HCT116 (cell line): ENCODE measurements around the gene HJURP. TPM values are rescaled to one million over a fixed set of nuclear protein-coding genes. Genes with fewer than 3 reads are reported as not detected.

ENCODE experiments used
- ATAC-seq: fragments of 200-7000 bp; cut with Tn5 transposase; 2 replicates; pipeline ENCODE4 v1.9.1; 2020; ENCODE audit warnings: mild to moderate bottlenecking, moderate library complexity
- BruUV-seq: library from RNA; stranded (reverse); fragments of 400-500 nt; replicated peaks from 2 replicates; lab custom pipeline; 2021; lab: Mats Ljungman, UMichigan
- CTCF ChIA-PET: fragments of 300-600 bp; sonication (Branson Sonifier 250); formaldehyde crosslinking; loops from one replicate; lab custom pipeline; 2021; ENCODE audit warnings: antibody characterized with exemption; lab: Charles Lee
- POLR2A ChIA-PET: fragments of 300-600, 350-600 bp; sonication (Branson Sonifier 250); formaldehyde crosslinking; loops from one replicate; lab custom pipeline; 2021; ENCODE audit warnings: antibody characterized with exemption; lab: Charles Lee
- RAD21 ChIA-PET, 2 experiments: fragments of 300-600 bp; sonication (Branson Sonifier 250); formaldehyde crosslinking; loops; one replicate each; lab custom pipeline; 2023; ENCODE audit warnings: low total read pairs in 2 of 2; ENCODE audit not compliant: uncharacterized antibody in 2 of 2, unreplicated experiment in 2 of 2, low non-redundant PET in 1 of 2; lab: Charles Lee
- DNase-seq: peaks from one replicate; pipeline ENCODE4 v3.0.0-alpha.2; 2010; ENCODE audit warnings: low read depth, low spot score
- H2AFZ ChIP-seq: fragments of 200-600 bp; shearing (Covaris generic), sonication (generic); 2 replicates; pipeline ENCODE4 v1.6.1; 2017; ENCODE audit warnings: low read depth, mixed run types, mixed read lengths, antibody characterized with exemption, low read length; ENCODE audit not compliant: poor library complexity, severe bottlenecking
- H3K27ac ChIP-seq: 2 replicates; pipeline ENCODE4 v1.5.1; 2012; ENCODE audit warnings: low read depth, low read length
- H3K27me3 ChIP-seq: fragments of 200-600 bp; sonication (generic); 2 replicates; pipeline ENCODE4 v1.6.1; 2016; ENCODE audit warnings: mixed run types, low read length, mixed read lengths; ENCODE audit not compliant: insufficient read depth
- H3K36me3 ChIP-seq, 2 experiments: fragments of 200-500 bp in 1 of 2; fragments of 200-600 bp in 1 of 2; sonication (Bioruptor generic) in 1 of 2; sonication (generic) in 1 of 2; 2 replicates each; pipeline versions ENCODE4 v1.5.1 to v1.6.1; 2014 to 2016; ENCODE audit warnings: low read length in 2 of 2, inconsistent platforms in 1 of 2, mixed read lengths in 1 of 2, mixed run types in 1 of 2; ENCODE audit not compliant: insufficient read depth in 2 of 2, control insufficient read depth in 1 of 2
- H3K4me1 ChIP-seq, 2 experiments: fragments of 200-600 bp in 1 of 2; sonication (generic) in 1 of 2; 2 replicates each; pipeline versions ENCODE4 v1.5.1 to v1.6.1; 2012 to 2017; ENCODE audit warnings: low read length in 2 of 2, inconsistent platforms in 1 of 2, mild to moderate bottlenecking in 1 of 2, mixed read lengths in 1 of 2, mixed run types in 1 of 2, moderate library complexity in 1 of 2; ENCODE audit not compliant: insufficient read depth in 2 of 2, control insufficient read depth in 1 of 2
- H3K4me2 ChIP-seq: fragments of 200-600 bp; sonication (generic); 2 replicates; pipeline ENCODE4 v1.6.1; 2017; ENCODE audit warnings: mixed run types, low read length, mixed read lengths
- H3K4me3 ChIP-seq, 2 experiments: fragments of 200-600 bp in 1 of 2; sonication (generic) in 1 of 2; replicated peaks in 1 of 2; 2 replicates each; pipeline ENCODE4 v1.5.1; 2011 to 2016; ENCODE audit warnings: low read length in 2 of 2, control low read depth in 1 of 2, low read depth in 1 of 2, mild to moderate bottlenecking in 1 of 2, mixed read lengths in 1 of 2, mixed run types in 1 of 2
- H3K79me2 ChIP-seq: fragments of 200-600 bp; sonication (generic); 2 replicates; pipeline ENCODE4 v1.6.1; 2017; ENCODE audit warnings: mild to moderate bottlenecking, mixed run types, low read length, moderate library complexity, mixed read lengths; ENCODE audit not compliant: insufficient read depth
- H3K9ac ChIP-seq: fragments of 200-600 bp; sonication (generic); 2 replicates; pipeline ENCODE4 v1.6.1; 2016; ENCODE audit warnings: low read length, mixed read lengths
- H3K9me2 ChIP-seq: fragments of 200-600 bp; sonication (generic), shearing (Covaris generic); 2 replicates; pipeline ENCODE4 v1.6.1; 2017; ENCODE audit warnings: mixed run types, mild to moderate bottlenecking, moderate library complexity; ENCODE audit not compliant: insufficient read depth
- H3K9me3 ChIP-seq, 2 experiments: fragments of 200-500 bp in 1 of 2; fragments of 200-600 bp in 1 of 2; sonication (Bioruptor generic) in 1 of 2; sonication (generic) in 1 of 2; 2 replicates each; pipeline ENCODE4 v1.6.1; 2014 to 2017; ENCODE audit warnings: low read length in 2 of 2, mixed read lengths in 2 of 2, inconsistent platforms in 1 of 2, low read depth in 1 of 2, mild to moderate bottlenecking in 1 of 2, mixed run types in 1 of 2, moderate library complexity in 1 of 2; ENCODE audit not compliant: control insufficient read depth in 1 of 2, insufficient read depth in 1 of 2
- H4K20me1 ChIP-seq: fragments of 200-600 bp; sonication (generic), shearing (Covaris generic); 2 replicates; pipeline ENCODE4 v1.6.1; 2017; ENCODE audit warnings: mixed run types, mild to moderate bottlenecking, moderate library complexity; ENCODE audit not compliant: insufficient read depth
- ELF1 ChIP-seq: IDR thresholded peaks from 2 replicates; pipeline ENCODE4 v1.6.1; 2012; ENCODE audit warnings: low read depth, borderline replicate concordance
- EZH2phosphoT487 ChIP-seq: fragments of 200-600 bp; IDR thresholded peaks from 2 replicates; pipeline ENCODE4 v1.6.1; 2018; ENCODE audit warnings: antibody characterized with exemption, borderline replicate concordance
- FOSL1 ChIP-seq: IDR thresholded peaks from 2 replicates; pipeline ENCODE4 v1.6.1; 2012; ENCODE audit warnings: low read depth
- JUND ChIP-seq: IDR thresholded peaks from 2 replicates; pipeline ENCODE4 v1.6.1; 2012
- MAX ChIP-seq: IDR thresholded peaks from 2 replicates; pipeline ENCODE4 v1.6.1; 2012
- POLR2A ChIP-seq: IDR thresholded peaks from 2 replicates; pipeline ENCODE4 v1.7.0; 2011; ENCODE audit warnings: borderline replicate concordance; ENCODE audit not compliant: insufficient read depth, insufficient read length; ENCODE audit errors: extremely low read depth
- POLR2AphosphoS5 ChIP-seq: IDR thresholded peaks from 2 replicates; pipeline ENCODE4 v1.6.1; 2011; ENCODE audit warnings: mild to moderate bottlenecking, low read depth, low read length, moderate library complexity
- RAD21 ChIP-seq: IDR thresholded peaks from 2 replicates; pipeline ENCODE4 v1.6.1; 2012; ENCODE audit warnings: low read depth, mild to moderate bottlenecking
- SIN3A ChIP-seq: IDR thresholded peaks from 2 replicates; pipeline ENCODE4 v1.6.1; 2012; ENCODE audit warnings: low read depth
- SP1 ChIP-seq: IDR thresholded peaks from 2 replicates; pipeline ENCODE4 v1.6.1; 2012; ENCODE audit warnings: low read depth
- SRF ChIP-seq: IDR thresholded peaks from 2 replicates; pipeline ENCODE4 v1.6.1; 2012; ENCODE audit warnings: low read depth
- TCF7L2 ChIP-seq: IDR thresholded peaks from 2 replicates; pipeline ENCODE4 v1.7.0; 2011; ENCODE audit warnings: borderline replicate concordance, inconsistent platforms; ENCODE audit not compliant: insufficient read depth, insufficient read length; ENCODE audit errors: extremely low read depth
- ZBTB33 ChIP-seq: IDR thresholded peaks from 2 replicates; pipeline ENCODE4 v1.6.1; 2011; ENCODE audit warnings: mild to moderate bottlenecking, low read length, moderate library complexity; ENCODE audit not compliant: insufficient replicate concordance; ENCODE audit errors: extremely low read depth
- ZNF274 ChIP-seq: fragments of 200-500 bp; sonication (Bioruptor generic); IDR thresholded peaks from 2 replicates; pipeline ENCODE4 v1.6.1; 2014; ENCODE audit warnings: mild to moderate bottlenecking, low read depth, low read length, inconsistent platforms
- intact Hi-C: fragments of 100-400 bp; cut with micrococcal nuclease; formaldehyde crosslinking; loops from 2 replicates; pipeline ENCODE4 v1.10.0; 2022
- total RNA-seq: library from RNA; stranded (reverse); gene quantifications from one replicate; pipeline ENCODE4 v1.2.1, GENCODE V29; 2021; ENCODE audit not compliant: unreplicated experiment
- TF ChIP-seq, protein P1 (sequence below): IDR thresholded peaks from 2 replicates; pipeline ENCODE4 v1.6.1; 2012; ENCODE audit warnings: low read depth

Gene HJURP
- total RNA-seq, 1 experiment from 2014 or later: 64.1 TPM

DNA sequence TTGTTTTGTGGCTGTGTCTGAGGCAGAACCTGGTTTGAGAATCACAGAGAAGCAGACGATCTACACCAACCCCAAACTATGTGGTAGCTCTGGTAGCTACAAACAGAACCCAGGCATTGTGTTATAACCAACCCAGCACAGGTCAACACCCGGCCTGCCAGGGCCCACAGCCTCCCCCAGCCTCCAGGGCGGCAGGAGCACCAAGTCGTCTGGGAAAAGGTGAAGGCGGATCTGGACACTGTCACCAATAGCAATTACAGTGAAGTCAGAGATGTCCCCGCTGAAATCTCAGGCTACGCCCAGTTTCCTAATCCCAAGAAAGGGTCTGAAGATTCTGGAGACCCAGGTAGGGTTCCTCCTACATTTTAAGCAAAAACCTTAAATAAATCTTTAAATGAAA is 3.6 kb downstream of the HJURP start:
- Histone ChIP-seq H4K20me1 (no peaks in the 10 kb centered on the region), H3K27me3 (no peaks in the 10 kb centered on the region), H2AFZ (no peak overlapping the region), H3K4me3 (no peak overlapping the region), H3K9me3 (no peaks in the 10 kb centered on the region), H3K9me2 (no peaks in the 10 kb centered on the region), H3K4me1 (peaks cover 7 to 20% of the 10 kb centered on the region in 2 experiments), H3K27ac (no peak overlapping the region), H3K9ac (no peak overlapping the region), H3K79me2 (peaks cover 86% of the 10 kb centered on the region), H3K36me3 (peaks cover 51 to 78% of the 10 kb centered on the region in 2 experiments), H3K4me2 (no peak overlapping the region)
- DNase-seq (no peak), ATAC-seq (no peak)
- ChIA-PET CTCF (no interaction called here), POLR2A (no interaction called here), RAD21 (no interaction called here)
- no TSS peak for BruUV-seq
- TF ChIP-seq EZH2phosphoT487 (no peak), POLR2A (no peak), ELF1 (no peak), POLR2AphosphoS5 (no peak), SRF (no peak)
- intact Hi-C loops: no loop called here

DNA sequence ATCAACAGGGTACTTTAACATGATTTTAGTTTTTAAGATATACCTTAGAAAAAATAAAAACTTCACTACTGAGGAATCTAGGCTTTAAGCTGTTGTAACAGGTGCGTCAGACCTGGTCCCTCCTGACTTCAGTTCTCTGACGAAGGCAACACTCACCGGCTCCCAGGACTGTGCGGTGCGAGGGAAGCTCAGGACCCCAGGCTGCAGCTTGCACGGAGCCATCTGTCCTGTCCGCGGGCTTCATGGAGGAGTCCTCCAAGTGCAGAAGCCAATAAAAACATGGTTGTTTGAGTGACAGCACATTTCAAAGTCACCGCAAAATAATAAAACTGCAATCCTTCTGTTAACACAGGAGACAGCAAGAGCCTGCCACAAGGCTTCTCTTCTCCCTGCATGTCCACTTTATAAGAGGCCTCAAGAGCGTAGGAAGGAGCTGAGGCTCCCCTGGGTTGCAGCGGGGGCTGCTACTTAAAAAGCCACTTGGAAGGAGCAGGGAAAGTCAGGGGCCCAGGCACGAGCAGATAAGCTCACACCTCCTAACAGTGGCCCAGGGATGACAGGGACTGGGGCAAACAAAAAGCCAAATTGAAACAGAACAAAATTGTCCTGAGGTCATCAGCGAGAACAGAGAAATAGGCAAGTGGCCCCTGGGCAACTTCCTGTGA is 4.6 kb downstream of the HJURP start:
- Histone ChIP-seq H3K4me3 (no peak overlapping the region), H3K4me1 (peaks cover 7 to 12% of the 10 kb centered on the region in 2 experiments), H3K36me3 (peaks cover 59 to 86% of the 10 kb centered on the region in 2 experiments), H3K79me2 (peaks cover 95% of the 10 kb centered on the region), H3K27ac (no peak overlapping the region), H3K9ac (no peak overlapping the region), H3K4me2 (no peak overlapping the region), H4K20me1 (peaks cover 3% of the 10 kb centered on the region; the same call in 1 of the 2 replicates), H2AFZ (no peak overlapping the region), H3K9me2 (no peaks in the 10 kb centered on the region), H3K27me3 (no peaks in the 10 kb centered on the region), H3K9me3 (no peaks in the 10 kb centered on the region)
- ChIA-PET RAD21 (no interaction called here), POLR2A (no interaction called here), CTCF (no interaction called here)
- TF ChIP-seq ZNF274 (no peak), SIN3A (no peak), POLR2A (no peak), JUND (no peak), TCF7L2 (no peak), ZBTB33 (no peak), MAX (no peak), RAD21 (no peak), ELF1 (no peak), FOSL1 (no peak), SP1 (no peak), EZH2phosphoT487 (no peak)
- TF ChIP-seq, protein P1, sequence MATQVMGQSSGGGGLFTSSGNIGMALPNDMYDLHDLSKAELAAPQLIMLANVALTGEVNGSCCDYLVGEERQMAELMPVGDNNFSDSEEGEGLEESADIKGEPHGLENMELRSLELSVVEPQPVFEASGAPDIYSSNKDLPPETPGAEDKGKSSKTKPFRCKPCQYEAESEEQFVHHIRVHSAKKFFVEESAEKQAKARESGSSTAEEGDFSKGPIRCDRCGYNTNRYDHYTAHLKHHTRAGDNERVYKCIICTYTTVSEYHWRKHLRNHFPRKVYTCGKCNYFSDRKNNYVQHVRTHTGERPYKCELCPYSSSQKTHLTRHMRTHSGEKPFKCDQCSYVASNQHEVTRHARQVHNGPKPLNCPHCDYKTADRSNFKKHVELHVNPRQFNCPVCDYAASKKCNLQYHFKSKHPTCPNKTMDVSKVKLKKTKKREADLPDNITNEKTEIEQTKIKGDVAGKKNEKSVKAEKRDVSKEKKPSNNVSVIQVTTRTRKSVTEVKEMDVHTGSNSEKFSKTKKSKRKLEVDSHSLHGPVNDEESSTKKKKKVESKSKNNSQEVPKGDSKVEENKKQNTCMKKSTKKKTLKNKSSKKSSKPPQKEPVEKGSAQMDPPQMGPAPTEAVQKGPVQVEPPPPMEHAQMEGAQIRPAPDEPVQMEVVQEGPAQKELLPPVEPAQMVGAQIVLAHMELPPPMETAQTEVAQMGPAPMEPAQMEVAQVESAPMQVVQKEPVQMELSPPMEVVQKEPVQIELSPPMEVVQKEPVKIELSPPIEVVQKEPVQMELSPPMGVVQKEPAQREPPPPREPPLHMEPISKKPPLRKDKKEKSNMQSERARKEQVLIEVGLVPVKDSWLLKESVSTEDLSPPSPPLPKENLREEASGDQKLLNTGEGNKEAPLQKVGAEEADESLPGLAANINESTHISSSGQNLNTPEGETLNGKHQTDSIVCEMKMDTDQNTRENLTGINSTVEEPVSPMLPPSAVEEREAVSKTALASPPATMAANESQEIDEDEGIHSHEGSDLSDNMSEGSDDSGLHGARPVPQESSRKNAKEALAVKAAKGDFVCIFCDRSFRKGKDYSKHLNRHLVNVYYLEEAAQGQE: no peak
- BruUV-seq: no TSS peak
- ATAC-seq (no peak), DNase-seq (no peak)
- intact Hi-C loops: no loop called here
